SU-DHL-6 (cell line): ENCODE results near the gene KLF2.

Experiments
- H2AFZ ChIP-seq: fragments of 200-600 bp; sonication (generic); 2 replicates; pipeline ENCODE4 v1.6.1; 2014; ENCODE audit warnings: low read depth, mild to moderate bottlenecking, moderate library complexity, mixed read lengths, antibody characterized with exemption, low read length; ENCODE audit not compliant: severe bottlenecking
- H3F3A ChIP-seq: fragments of 200-600 bp; shearing (Covaris generic); 2 replicates; pipeline ENCODE4 v1.6.0; 2016; ENCODE audit warnings: antibody characterized with exemption, mild to moderate bottlenecking; ENCODE audit not compliant: insufficient read depth
- H3K27ac ChIP-seq: fragments of 200-600 bp; sonication (generic); 2 replicates; pipeline ENCODE4 v1.5.1; 2016; ENCODE audit warnings: low read depth, mild to moderate bottlenecking, low read length, moderate library complexity, mixed read lengths
- H3K27me3 ChIP-seq: fragments of 200-600 bp; sonication (generic), shearing (Covaris generic); 2 replicates; pipeline ENCODE4 v1.6.0; 2014; ENCODE audit warnings: mild to moderate bottlenecking, low read length
- H3K36me3 ChIP-seq: fragments of 200-600 bp; sonication (generic); 2 replicates; pipeline ENCODE4 v1.6.1; 2014; ENCODE audit warnings: mild to moderate bottlenecking, low read length, mixed read lengths
- H3K4me2 ChIP-seq: fragments of 300-600, 200-600 bp; shearing (Covaris generic), sonication (generic); 2 replicates; pipeline ENCODE4 v1.6.0; 2014; ENCODE audit warnings: low read length, low read depth, mild to moderate bottlenecking; ENCODE audit not compliant: poor library complexity, severe bottlenecking
- H3K4me3 ChIP-seq: fragments of 200-600 bp; sonication (generic); 2 replicates; pipeline ENCODE4 v1.5.1; 2014; ENCODE audit warnings: antibody characterized with exemption, low read length, mild to moderate bottlenecking, mixed read lengths; ENCODE audit not compliant: insufficient read depth, poor library complexity, severe bottlenecking
- H3K79me2 ChIP-seq: fragments of 200-600 bp; sonication (generic); 2 replicates; pipeline ENCODE4 v1.6.1; 2014; ENCODE audit warnings: mild to moderate bottlenecking, low read length, moderate library complexity; ENCODE audit not compliant: insufficient read depth
- H3K9ac ChIP-seq: fragments of 200-600 bp; sonication (generic); 2 replicates; pipeline ENCODE4 v1.7.0; 2014; ENCODE audit warnings: mild to moderate bottlenecking, low read length
- H3K9me2 ChIP-seq: fragments of 200-600 bp; sonication (generic); replicated peaks from 2 replicates; pipeline ENCODE4 v1.6.1; 2014; ENCODE audit warnings: low read length; ENCODE audit not compliant: insufficient read depth
- H3K9me3 ChIP-seq: fragments of 200-600 bp; sonication (generic); 2 replicates; pipeline ENCODE4 v1.6.1; 2014; ENCODE audit warnings: low read length, mixed read lengths; ENCODE audit not compliant: insufficient read depth
- H4K20me1 ChIP-seq: fragments of 200-600 bp; sonication (generic); 2 replicates; pipeline ENCODE4 v1.6.1; 2014; ENCODE audit warnings: low read depth, mild to moderate bottlenecking, antibody characterized with exemption, low read length, moderate library complexity, mixed read lengths
- EZH2phosphoT487 ChIP-seq: fragments of 200-600 bp; sonication (generic), shearing (Covaris generic); conservative IDR thresholded peaks from 2 replicates; pipeline ENCODE4 v1.6.1; 2018; ENCODE audit warnings: mild to moderate bottlenecking, antibody characterized with exemption, low read length, moderate library complexity, mixed read lengths
- TF ChIP-seq, protein P1 (sequence below): fragments of 200-600 bp; sonication (generic); IDR thresholded peaks from one replicate; pipeline ENCODE4 v1.5.1; 2017; ENCODE audit warnings: antibody characterized with exemption, mild to moderate bottlenecking, low read length, moderate library complexity; ENCODE audit not compliant: insufficient read depth, poor library complexity, severe bottlenecking

KLF2 gene

DNA sequence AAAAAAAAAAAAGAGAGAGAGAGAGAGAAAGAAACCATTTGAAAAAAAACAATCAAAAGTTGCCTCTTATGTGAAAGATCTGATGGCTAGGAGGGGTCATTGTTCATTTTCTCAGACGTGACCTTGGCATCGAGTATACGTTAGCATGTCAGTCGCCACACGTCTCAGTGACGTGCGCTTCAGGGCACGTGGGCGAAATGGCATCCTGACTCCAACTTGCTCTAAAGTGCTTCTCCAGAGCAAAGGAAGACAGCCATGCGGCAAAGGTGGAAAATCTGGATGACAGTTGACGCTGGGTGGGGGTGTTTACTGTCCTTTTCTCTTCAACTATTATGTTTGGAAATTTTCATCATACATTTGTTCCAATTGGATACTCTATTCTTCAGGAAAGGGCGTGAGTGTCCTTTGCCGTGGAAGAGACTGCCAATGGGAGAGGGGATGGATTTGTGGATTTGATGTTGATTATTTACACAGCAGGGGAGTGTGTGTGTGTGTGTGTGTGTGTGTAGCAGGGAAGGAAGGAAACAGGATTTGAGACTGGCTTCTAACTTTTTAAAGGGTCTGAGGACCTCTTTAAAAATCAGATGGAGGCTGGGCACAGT, 25.0 kb downstream of the KLF2 start:
- H3K4me3 ChIP-seq = no peak overlapping the region
- no peaks in the 10 kb centered on the region for H3K9me3 ChIP-seq
- H3K9ac ChIP-seq = no peak overlapping the region
- H3K9me2 ChIP-seq = no peaks in the 10 kb centered on the region
- no peaks in the 10 kb centered on the region for H3F3A ChIP-seq
- H2AFZ ChIP-seq = no peak overlapping the region
- H3K79me2 ChIP-seq = no peaks in the 10 kb centered on the region
- no peak overlapping the region for H3K27ac ChIP-seq
- no peak for TF ChIP-seq EZH2phosphoT487
- TF ChIP-seq, protein P1, sequence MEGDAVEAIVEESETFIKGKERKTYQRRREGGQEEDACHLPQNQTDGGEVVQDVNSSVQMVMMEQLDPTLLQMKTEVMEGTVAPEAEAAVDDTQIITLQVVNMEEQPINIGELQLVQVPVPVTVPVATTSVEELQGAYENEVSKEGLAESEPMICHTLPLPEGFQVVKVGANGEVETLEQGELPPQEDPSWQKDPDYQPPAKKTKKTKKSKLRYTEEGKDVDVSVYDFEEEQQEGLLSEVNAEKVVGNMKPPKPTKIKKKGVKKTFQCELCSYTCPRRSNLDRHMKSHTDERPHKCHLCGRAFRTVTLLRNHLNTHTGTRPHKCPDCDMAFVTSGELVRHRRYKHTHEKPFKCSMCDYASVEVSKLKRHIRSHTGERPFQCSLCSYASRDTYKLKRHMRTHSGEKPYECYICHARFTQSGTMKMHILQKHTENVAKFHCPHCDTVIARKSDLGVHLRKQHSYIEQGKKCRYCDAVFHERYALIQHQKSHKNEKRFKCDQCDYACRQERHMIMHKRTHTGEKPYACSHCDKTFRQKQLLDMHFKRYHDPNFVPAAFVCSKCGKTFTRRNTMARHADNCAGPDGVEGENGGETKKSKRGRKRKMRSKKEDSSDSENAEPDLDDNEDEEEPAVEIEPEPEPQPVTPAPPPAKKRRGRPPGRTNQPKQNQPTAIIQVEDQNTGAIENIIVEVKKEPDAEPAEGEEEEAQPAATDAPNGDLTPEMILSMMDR = no peak
- H3K27me3 ChIP-seq = no peaks in the 10 kb centered on the region
- no peaks in the 10 kb centered on the region for H4K20me1 ChIP-seq
- no peak overlapping the region for H3K4me2 ChIP-seq
- no peaks in the 10 kb centered on the region for H3K36me3 ChIP-seq

DNA sequence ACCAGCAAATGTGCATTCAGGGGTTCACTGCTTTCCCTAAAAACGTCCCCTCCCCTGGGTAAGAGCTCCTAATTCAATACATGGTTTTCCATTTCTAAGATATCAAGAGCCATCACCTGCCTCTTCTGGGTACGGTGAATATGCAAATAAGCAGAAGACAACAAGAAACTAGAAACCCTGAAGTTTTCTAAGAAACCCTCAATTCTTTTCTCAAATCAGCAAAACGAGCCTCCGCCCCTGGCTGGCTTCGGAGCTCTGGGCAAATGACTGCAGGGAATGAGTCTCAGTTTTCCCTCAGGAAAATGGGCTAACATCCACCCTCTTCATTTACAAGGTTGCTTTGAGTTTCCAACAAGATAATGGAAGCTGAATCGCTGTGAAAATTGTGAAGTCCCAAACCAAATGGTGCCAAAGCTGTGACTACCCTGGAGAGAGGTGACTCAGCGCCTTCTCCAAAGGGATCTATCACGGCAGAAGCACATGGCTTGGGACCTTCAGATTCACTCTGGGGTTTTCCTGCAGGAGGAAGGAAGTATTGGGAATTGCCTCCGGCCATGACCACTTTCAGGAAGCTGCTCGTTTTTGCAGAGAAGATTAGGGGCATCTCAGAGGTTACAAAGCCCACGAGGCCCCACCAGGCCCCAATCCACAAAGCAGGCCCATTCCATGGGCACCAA, 26.6 kb downstream of the KLF2 start:
- Histone ChIP-seq H3K9me3 (no peaks in the 10 kb centered on the region), H3K4me3 (no peak overlapping the region), H4K20me1 (no peaks in the 10 kb centered on the region), H3K4me2 (no peak overlapping the region), H3K79me2 (no peaks in the 10 kb centered on the region), H2AFZ (no peak overlapping the region), H3K9me2 (no peaks in the 10 kb centered on the region), H3K27me3 (no peaks in the 10 kb centered on the region), H3K9ac (no peak overlapping the region), H3F3A (no peaks in the 10 kb centered on the region), H3K36me3 (no peaks in the 10 kb centered on the region), H3K27ac (no peak overlapping the region)
- TF ChIP-seq, protein P1 = no peak
- no peak for TF ChIP-seq EZH2phosphoT487

- H3K27ac ChIP-seq = no peak overlapping the region
- no peak overlapping the region for H3K9ac ChIP-seq
- no peaks in the 10 kb centered on the region for H3F3A ChIP-seq
- no peaks in the 10 kb centered on the region for H3K36me3 ChIP-seq
- H3K79me2 ChIP-seq = no peaks in the 10 kb centered on the region; the same call in 1 of the 2 replicates
- no peak overlapping the region for H3K4me2 ChIP-seq
- H2AFZ ChIP-seq = no peak overlapping the region
- H3K9me3 ChIP-seq = no peaks in the 10 kb centered on the region
- H3K9me2 ChIP-seq = no peaks in the 10 kb centered on the region
- H4K20me1 ChIP-seq = no peaks in the 10 kb centered on the region
- TF ChIP-seq, protein P1 = no peak
- TF ChIP-seq EZH2phosphoT487 = no peak
- H3K4me3 ChIP-seq = no peak overlapping the region
- no peaks in the 10 kb centered on the region for H3K27me3 ChIP-seq
Measured at GRCh38 chr19:16355293-16356043, 30.8 kb downstream of the KLF2 start.
